HG03521 (cell line): ENCODE results near the gene RC3H2.
"Not testable (repeated sequence)": the region's sequence is repeated elsewhere in the genome, so short reads cannot be mapped to it uniquely, and the experiment has no call there.

Source experiments
- ATAC-seq: cut with Tn5 transposase; IDR thresholded peaks from one replicate; pipeline ENCODE4 v1.9.1; 2021; ENCODE audit warnings: mild to moderate bottlenecking, moderate library complexity; ENCODE audit not compliant: unreplicated experiment

Gene RC3H2

GRCh38 chr9:122845116-122845515, 60.0 kb downstream of the RC3H2 start:
- ATAC-seq, result no peak

GRCh38 chr9:122844137-122844536, 61.0 kb downstream of the RC3H2 start:
- no peak for ATAC-seq

- ATAC-seq, result no peak
These were observed 63.7 kb downstream of the RC3H2 start for GRCh38 chr9:122841501-122841900.

GRCh38 chr9:122838441-122838840, 66.7 kb downstream of the RC3H2 start:
- not testable (repeated sequence) for ATAC-seq

GRCh38 chr9:122837266-122837850, 67.8 kb downstream of the RC3H2 start:
- no peak for ATAC-seq

- ATAC-seq, result no peak
These were observed 69.8 kb downstream of the RC3H2 start for GRCh38 chr9:122835313-122835731.

GRCh38 chr9:122832194-122832593, 73.0 kb downstream of the RC3H2 start:
- ATAC-seq, result no peak

GRCh38 chr9:122828965-122829284, 76.2 kb downstream of the RC3H2 start:
- ATAC-seq, result not testable (repeated sequence)

- peak; percentile 5 for ATAC-seq
These were observed 77.4 kb downstream of the RC3H2 start for GRCh38 chr9:122827761-122828093.

- ATAC-seq, result no peak
These were observed 82.2 kb downstream of the RC3H2 start for GRCh38 chr9:122822938-122823337.

GRCh38 chr9:122822056-122822455, 83.1 kb downstream of the RC3H2 start:
- no peak for ATAC-seq

GRCh38 chr9:122821278-122821943, 83.7 kb downstream of the RC3H2 start:
- no peak for ATAC-seq

GRCh38 chr9:122820490-122820845, 84.7 kb downstream of the RC3H2 start:
- ATAC-seq, result no peak

GRCh38 chr9:122819791-122820489, 85.2 kb downstream of the RC3H2 start:
- no peak for ATAC-seq

GRCh38 chr9:122819326-122819725, 85.8 kb downstream of the RC3H2 start:
- ATAC-seq, result no peak

GRCh38 chr9:122816163-122816867, 88.8 kb downstream of the RC3H2 start:
- ATAC-seq, result no peak

GRCh38 chr9:122815544-122815943, 89.6 kb downstream of the RC3H2 start:
- ATAC-seq, result no peak

GRCh38 chr9:122814545-122814944, 90.6 kb downstream of the RC3H2 start:
- ATAC-seq, result no peak

GRCh38 chr9:122812736-122813135, 92.4 kb downstream of the RC3H2 start:
- ATAC-seq, result no peak

GRCh38 chr9:122810306-122810946, 94.7 kb downstream of the RC3H2 start:
- peak; percentile 55 for ATAC-seq

- not testable (repeated sequence) for ATAC-seq
These were observed 95.9 kb downstream of the RC3H2 start for GRCh38 chr9:122809261-122809660.
